ENCODE data around the gene SURF4. TPM values are rescaled to one million over a fixed set of nuclear protein-coding genes. Genes with fewer than 3 reads are reported as not detected.

SURF4 gene
- total RNA-seq, 1 experiment from 2014 or later = 171 TPM

- DNase-seq (ENCODE audit: low spot score) = no peak
- peaks cover 69% of the 10 kb centered on the region for H3K36me3 Mint-ChIP-seq
These were observed 30.9 kb downstream of the SURF4 start for GRCh38 chr9:133344979-133345378.

More at GRCh38 chr9:133344979-133345378, 30.9 kb downstream of the SURF4 start:
- TF ChIP-seq FOXP4 (CRISPR knock-in tag; IDR thresholded peaks at IDR 0.05) = no peak
- TF ChIP-seq, protein P1, sequence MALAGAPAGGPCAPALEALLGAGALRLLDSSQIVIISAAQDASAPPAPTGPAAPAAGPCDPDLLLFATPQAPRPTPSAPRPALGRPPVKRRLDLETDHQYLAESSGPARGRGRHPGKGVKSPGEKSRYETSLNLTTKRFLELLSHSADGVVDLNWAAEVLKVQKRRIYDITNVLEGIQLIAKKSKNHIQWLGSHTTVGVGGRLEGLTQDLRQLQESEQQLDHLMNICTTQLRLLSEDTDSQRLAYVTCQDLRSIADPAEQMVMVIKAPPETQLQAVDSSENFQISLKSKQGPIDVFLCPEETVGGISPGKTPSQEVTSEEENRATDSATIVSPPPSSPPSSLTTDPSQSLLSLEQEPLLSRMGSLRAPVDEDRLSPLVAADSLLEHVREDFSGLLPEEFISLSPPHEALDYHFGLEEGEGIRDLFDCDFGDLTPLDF (CRISPR knock-in tag; IDR thresholded peaks at IDR 0.05) = no peak
- no peak for TF ChIP-seq GTF2I (CRISPR knock-in tag; conservative IDR thresholded peaks at IDR 0.05)
- no peak for TF ChIP-seq GABPB1 (CRISPR knock-in tag; IDR thresholded peaks at IDR 0.05)
- TF ChIP-seq TEAD1 (CRISPR knock-in tag; IDR thresholded peaks at IDR 0.05) = no peak
- TF ChIP-seq, protein P2, sequence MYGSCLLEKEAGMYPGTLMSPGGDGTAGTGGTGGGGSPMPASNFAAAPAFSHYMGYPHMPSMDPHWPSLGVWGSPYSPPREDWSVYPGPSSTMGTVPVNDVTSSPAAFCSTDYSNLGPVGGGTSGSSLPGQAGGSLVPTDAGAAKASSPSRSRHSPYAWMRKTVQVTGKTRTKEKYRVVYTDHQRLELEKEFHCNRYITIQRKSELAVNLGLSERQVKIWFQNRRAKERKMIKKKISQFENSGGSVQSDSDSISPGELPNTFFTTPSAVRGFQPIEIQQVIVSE (CRISPR knock-in tag; IDR thresholded peaks at IDR 0.05; ENCODE audit: borderline replicate concordance) = no peak
- TF ChIP-seq ERG (CRISPR knock-in tag; IDR thresholded peaks at IDR 0.05) = no peak
- no peak for TF ChIP-seq NFATC4 (CRISPR knock-in tag; IDR thresholded peaks at IDR 0.05)
- no peak for TF ChIP-seq EMX1 (CRISPR knock-in tag; IDR thresholded peaks at IDR 0.05)
- TF ChIP-seq ATF2 (CRISPR knock-in tag; IDR thresholded peaks at IDR 0.05; ENCODE audit: borderline replicate concordance, low read depth) = no peak
- TF ChIP-seq CTCF (IDR thresholded peaks at IDR 0.05) = no peak
- TF ChIP-seq TEAD4 (CRISPR knock-in tag; IDR thresholded peaks at IDR 0.05) = no peak
- TF ChIP-seq NR1H2 (CRISPR knock-in tag; IDR thresholded peaks at IDR 0.05) = no peak
- TF ChIP-seq, protein P3, sequence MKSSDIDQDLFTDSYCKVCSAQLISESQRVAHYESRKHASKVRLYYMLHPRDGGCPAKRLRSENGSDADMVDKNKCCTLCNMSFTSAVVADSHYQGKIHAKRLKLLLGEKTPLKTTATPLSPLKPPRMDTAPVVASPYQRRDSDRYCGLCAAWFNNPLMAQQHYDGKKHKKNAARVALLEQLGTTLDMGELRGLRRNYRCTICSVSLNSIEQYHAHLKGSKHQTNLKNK (CRISPR knock-in tag; IDR thresholded peaks at IDR 0.05) = no peak
- TF ChIP-seq ZNF425 (CRISPR knock-in tag; conservative IDR thresholded peaks at IDR 0.05) = no peak
- TF ChIP-seq TCF7 (CRISPR knock-in tag; IDR thresholded peaks at IDR 0.05; ENCODE audit: low read depth) = no peak
- no peak for TF ChIP-seq JAZF1 (CRISPR knock-in tag; IDR thresholded peaks at IDR 0.05)
- no peak for TF ChIP-seq ETV6 (CRISPR knock-in tag; IDR thresholded peaks at IDR 0.05)
- ChIA-PET POLR2A (no interaction called here), CTCF (no interaction called here)
- Mint-ChIP-seq H3K4me1 (peaks cover 26% of the 10 kb centered on the region), H3K27me3 (ENCODE audit: low read depth) (no peaks in the 10 kb centered on the region; the same call in 1 of the 2 replicates), H3K4me3 (no peak overlapping the region), H3K27ac (no peak overlapping the region), H3K9me3 (no peaks in the 10 kb centered on the region)
- ATAC-seq = no peak
